Measurements from ENCODE around the gene HSD17B4.
"Not testable (repeated sequence)": the region's sequence is repeated elsewhere in the genome, so short reads cannot be mapped to it uniquely, and the experiment has no call there.

The HSD17B4 gene, protein sequence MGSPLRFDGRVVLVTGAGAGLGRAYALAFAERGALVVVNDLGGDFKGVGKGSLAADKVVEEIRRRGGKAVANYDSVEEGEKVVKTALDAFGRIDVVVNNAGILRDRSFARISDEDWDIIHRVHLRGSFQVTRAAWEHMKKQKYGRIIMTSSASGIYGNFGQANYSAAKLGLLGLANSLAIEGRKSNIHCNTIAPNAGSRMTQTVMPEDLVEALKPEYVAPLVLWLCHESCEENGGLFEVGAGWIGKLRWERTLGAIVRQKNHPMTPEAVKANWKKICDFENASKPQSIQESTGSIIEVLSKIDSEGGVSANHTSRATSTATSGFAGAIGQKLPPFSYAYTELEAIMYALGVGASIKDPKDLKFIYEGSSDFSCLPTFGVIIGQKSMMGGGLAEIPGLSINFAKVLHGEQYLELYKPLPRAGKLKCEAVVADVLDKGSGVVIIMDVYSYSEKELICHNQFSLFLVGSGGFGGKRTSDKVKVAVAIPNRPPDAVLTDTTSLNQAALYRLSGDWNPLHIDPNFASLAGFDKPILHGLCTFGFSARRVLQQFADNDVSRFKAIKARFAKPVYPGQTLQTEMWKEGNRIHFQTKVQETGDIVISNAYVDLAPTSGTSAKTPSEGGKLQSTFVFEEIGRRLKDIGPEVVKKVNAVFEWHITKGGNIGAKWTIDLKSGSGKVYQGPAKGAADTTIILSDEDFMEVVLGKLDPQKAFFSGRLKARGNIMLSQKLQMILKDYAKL

DNA sequence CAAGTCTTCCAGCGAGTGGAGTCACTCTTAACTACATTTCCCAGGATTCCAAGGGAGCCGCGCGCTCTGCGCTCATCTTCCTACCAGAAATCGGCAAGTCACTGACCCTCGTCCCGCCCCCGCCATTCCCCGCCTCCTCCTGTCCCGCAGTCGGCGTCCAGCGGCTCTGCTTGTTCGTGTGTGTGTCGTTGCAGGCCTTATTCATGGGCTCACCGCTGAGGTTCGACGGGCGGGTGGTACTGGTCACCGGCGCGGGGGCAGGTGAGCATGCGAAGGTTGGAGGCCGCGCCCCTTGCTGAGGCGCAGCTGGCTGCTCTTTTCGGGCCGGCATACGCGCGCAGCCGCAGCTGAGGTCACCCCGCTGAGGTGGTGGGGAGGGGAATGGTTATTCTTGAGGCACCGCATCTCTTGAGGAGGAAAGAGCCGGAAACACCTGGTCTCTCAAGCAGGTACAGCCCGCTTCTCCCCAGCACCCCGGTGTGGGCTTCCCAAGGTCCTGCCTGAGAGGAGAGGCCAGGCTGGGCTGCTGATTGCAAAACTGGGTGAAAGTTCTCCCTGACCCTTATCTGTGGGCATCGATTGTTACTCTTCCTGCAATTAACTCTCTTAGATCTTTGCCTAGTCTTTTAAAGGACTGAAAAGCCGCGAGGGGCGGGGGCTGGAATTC is at the start of gene HSD17B4:
TSS of gene HSD17B4 (plus strand) at position 125 of the 667 bp plus-strand sequence. CDS start at position 204, 79 bp downstream.
- DNase-seq (ENCODE audit: low spot score): peak; percentile 88

GRCh38 chr5:119402555-119402954 is 49.7 kb upstream of the HSD17B4 start:
- no peak for DNase-seq (ENCODE audit: low spot score)

GRCh38 chr5:119404033-119404432 is 48.3 kb upstream of the HSD17B4 start:
- DNase-seq (ENCODE audit: low spot score): no peak

- DNase-seq (ENCODE audit: low spot score): no peak
Measured at GRCh38 chr5:119405419-119405818, 46.9 kb upstream of the HSD17B4 start.

DNA sequence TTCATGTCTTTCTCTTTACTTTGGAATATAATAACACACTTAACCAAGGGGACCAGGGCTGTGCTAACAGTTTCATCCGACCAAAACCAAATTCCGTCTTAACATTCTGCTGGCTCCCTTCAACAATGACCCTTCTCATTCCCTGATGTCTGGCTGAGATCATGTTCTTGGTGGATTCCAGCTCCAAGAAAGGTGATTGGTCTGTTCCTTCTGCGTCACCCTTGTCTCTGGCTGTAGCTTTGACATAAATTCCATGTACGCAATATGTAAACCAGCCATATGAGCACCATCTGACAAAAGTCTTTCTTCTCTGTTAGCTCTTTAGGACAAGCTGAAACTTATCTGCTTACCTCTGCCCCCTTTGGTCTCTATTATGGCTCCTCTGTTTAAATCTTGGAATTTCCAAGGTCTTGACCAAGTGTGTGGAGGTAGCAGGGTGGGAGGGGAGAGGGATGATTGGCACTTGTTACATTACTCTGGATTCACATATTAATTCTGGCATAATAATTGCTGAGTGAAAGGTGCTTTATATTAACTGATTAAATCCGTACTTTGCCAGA is 45.7 kb upstream of the HSD17B4 start:
- DNase-seq (ENCODE audit: low spot score): no peak

DNA sequence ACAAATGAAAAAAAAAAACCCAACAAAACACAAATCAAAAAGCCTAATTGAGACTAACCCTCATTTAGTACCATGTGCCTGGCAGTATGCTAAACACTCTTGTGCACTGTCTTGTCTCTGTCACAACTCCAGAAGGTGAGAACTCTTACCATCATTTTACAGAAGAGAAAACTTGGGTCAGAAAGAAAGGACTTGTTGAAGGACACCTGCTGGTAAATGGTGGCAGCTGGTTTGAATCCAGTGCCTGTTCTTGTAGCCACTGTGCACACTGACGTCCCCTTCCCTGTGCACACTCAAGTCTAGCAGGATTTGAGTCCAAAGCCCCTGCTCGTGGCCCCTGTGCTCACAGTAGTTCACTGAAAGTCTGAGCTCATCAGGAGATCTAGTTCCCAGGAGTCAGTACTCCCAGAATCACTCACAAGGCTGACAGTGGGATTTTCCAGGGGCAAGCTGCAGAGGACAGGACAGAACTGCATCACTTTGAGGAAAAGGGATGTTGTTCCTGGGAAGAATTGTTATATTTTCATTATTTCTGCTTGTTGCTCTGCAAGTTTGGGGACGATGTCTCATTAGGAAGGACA is 43.0 kb upstream of the HSD17B4 start:
- DNase-seq (ENCODE audit: low spot score): no peak

GRCh38 chr5:119410448-119411159 is 41.7 kb upstream of the HSD17B4 start:
- DNase-seq (ENCODE audit: low spot score): no peak

DNA sequence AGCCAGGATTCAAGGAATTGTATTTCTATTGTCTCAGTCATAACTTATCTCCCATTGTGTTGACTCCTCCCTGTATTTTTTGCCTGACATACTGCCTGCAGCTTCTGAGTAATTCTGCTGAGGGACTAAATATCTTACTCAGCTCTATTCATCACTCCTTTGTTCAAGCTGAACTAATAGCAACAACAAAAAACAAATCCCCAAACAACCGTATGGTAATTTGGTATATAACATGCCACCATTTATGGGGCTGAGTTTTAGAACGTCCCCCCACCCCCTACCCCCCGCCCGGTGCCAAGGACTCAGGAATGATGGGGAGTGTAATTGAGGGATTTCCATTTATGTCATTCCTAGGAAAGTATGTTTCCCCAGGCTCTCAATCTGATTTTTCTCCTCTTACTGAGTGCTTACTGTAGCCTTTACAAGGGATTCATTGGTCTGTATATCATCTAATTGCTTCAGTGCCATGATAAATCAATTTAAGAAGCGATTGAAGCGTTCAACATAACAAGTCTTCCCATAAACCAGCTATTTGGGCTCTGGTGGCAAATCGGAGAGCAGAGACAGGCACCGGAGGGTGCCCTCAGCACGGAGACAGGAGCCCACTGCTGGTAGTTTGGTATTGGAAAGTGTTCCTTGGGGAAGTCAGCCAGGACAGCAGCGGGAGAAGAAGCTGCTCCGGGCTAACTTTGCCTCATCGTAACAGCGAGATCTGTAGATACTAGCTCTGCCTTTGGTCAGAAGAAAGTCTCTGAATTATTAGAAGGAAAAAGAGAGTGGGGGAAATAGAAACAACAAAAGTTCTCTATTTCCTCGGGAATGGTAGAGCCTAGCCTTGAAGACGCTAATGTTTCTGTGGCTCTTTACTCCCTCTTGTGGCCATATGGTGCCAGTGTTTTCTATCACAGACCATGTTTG is 40.7 kb upstream of the HSD17B4 start:
- DNase-seq (ENCODE audit: low spot score): peak; percentile 88

DNA sequence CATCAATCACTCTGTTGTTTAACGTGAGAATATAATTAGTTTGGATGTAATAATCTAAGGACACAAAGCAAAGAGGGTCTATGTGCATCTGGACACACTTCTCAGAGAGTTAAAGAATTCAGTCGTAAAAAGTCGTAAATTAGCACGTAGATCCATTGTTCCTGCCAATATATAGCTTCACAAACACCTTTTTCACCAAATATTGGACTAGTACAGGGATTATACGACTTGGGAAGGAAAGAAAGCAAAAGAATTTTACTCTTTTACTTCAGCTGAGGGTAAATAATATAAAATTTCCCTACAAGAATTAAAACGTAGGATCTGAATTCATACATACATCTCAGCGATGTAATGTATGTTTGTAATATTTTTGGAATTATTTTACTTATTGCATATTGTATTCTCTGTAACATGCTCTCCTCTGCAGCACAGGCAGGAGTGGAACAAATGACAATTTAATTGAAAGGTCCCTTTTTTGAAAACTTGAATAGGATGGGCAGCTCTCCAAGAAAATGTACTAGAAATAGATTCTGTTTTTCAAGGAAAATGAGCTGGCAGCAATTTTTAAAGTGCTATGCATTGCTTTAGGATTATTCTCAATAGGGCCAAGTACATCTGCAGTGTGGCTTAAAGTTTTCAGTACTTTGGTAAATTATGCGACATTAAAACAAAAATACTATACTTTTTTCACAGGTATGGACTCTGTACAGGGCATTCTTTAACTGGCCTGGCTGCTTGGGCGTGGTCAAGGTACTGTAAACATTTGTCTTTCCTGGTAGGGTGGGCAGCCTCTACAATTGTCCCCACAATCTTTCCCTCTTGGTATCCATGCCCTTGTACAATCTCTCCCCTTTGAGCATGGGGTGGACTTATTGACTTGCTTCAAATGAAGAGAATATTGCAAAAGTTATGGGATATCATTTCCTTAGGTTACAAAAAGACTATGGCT is 39.7 kb upstream of the HSD17B4 start:
- DNase-seq (ENCODE audit: low spot score): no peak

GRCh38 chr5:119414124-119414734 is 38.1 kb upstream of the HSD17B4 start:
- not testable (repeated sequence) for DNase-seq (ENCODE audit: low spot score)

- DNase-seq (ENCODE audit: low spot score): no peak
Measured at GRCh38 chr5:119417891-119418605, 34.2 kb upstream of the HSD17B4 start.

DNA sequence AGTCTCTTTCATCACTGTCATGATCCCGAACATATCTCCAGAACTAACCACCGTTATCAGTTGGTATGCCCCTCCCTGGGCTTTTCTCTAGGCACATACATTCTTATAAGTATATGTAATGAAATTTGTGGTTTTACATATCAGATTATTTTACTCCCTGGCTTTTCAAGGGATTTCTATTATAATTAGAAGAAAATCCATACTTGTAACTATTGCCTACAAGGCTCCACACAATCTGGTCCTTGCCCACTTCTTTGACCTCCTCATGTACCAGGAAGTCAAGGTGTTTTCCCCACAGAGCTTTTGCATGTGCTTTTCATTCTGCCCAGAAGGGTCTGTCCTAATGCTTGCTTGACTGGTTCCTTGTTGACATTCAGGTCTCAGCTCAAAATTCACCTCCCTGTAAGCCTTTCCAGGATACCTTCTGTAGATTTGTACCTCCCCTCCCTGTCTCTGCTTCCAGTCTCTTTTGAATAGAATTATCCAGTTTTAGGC is 33.6 kb upstream of the HSD17B4 start:
- no peak for DNase-seq (ENCODE audit: low spot score)

DNA sequence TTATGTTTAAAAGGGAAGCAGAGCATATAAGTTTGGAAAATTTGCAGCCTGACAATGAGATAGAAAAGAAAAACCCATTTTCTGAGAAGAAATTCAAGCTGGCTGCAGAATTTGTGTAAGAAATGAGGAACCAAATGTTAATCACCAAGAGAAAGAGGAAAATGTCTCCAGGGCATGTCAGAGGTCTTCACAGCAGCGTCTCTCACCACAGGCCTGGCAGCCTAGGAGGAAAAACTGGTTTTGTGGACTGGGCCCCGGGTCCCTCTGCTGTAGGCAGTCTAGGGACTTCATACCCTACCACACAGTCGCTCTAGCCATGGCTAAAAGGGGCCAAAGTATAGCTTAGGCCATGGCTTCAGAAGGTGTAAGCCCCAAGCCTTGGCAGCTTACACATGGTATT is 32.1 kb upstream of the HSD17B4 start:
- DNase-seq (ENCODE audit: low spot score): no peak

GRCh38 chr5:119426057-119426456 is 26.2 kb upstream of the HSD17B4 start:
- no peak for DNase-seq (ENCODE audit: low spot score)

DNA sequence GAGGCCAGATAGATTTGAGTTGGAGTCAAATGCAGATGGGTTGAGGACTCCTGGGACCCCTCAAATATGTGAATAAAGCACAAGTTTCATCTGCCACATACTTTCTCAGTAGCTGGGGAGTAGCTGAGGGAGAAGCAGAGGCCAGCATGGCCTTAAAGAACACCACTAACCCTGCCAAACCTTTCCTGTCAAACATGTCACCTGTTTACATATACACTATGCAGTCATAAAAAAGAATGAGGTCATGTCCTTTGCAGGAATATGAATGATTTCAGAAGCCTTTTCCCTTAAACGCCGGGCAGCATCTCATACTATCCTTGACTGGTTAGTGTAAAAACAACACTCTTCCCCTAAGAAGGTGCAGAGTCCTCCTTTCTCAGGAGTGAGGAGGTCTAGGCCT is 25.2 kb upstream of the HSD17B4 start:
- DNase-seq (ENCODE audit: low spot score): no peak

DNA sequence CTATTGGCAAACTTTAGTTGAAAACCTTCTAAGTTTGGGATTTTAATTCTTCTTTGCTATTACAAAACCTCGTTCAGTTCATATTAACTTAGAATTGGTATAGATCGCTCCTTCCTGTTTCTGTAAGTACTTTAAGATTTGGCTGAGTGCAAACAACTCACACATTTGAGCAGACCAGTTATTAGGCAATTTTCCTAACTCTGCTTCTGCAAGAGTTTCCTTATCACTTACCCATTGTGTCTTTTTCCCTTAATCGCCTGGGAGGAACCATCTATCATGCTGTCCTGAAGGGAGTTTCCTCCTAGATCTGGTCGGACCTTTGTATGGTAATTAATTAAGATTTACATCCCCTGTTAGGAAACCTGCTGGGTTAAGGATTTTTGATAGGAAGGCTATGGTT is 24.7 kb upstream of the HSD17B4 start:
- not testable (repeated sequence) for DNase-seq (ENCODE audit: low spot score)

- DNase-seq (ENCODE audit: low spot score): not testable (repeated sequence)
Measured at GRCh38 chr5:119428166-119428565, 24.1 kb upstream of the HSD17B4 start.

DNA sequence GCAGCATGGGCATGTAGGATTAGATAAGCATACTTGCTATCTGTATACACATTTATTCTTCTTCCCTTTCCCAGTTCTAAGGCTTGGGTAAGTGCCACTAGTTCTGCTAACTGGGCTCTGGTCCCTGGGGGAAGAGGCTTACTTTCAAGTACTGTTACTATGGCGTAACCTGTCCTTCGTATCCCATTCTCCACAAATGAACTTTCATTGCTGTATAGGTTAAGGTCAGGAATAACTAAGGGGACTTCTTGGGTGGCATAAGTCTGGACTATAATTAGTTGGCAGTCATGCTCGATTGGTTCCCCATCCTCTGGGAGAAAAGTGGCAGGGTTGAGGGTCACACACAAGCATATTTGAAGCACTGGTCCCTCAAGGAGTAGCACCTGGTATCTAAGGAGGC is 23.7 kb upstream of the HSD17B4 start:
- DNase-seq (ENCODE audit: low spot score): not testable (repeated sequence)

Data from RKO (cell line).